GM23338 (cell line): ENCODE results near the gene MAPK8.

ENCODE experiments used
- CREB1 ChIP-seq: fragments of 250-450 bp; sonication (Bioruptor Pico); IDR thresholded peaks from 2 replicates; pipeline ENCODE4 v1.5.0; 2020; ENCODE audit warnings: low read depth, mild to moderate bottlenecking, moderate library complexity
- CTCF ChIP-seq, 2 experiments: fragments of 200-600 bp in 1 of 2; sonication (generic) in 1 of 2; conservative IDR thresholded peaks; 2 replicates each; pipeline versions ENCODE4 v1.5.1 to v1.6.1; 2016 to 2017; ENCODE audit warnings: antibody characterized with exemption in 2 of 2, low read depth in 2 of 2, mild to moderate bottlenecking in 2 of 2, moderate library complexity in 1 of 2
- ETS1 ChIP-seq: IDR thresholded peaks from 2 replicates; pipeline ENCODE4 v1.6.1; 2016; ENCODE audit warnings: antibody characterized with exemption
- EZH2 ChIP-seq: fragments of 200-600 bp; sonication (generic); IDR thresholded peaks from one replicate; pipeline ENCODE4 v1.8.0; 2017; ENCODE audit warnings: antibody characterized with exemption, mild to moderate bottlenecking, low read depth; ENCODE audit not compliant: unreplicated experiment
- EZH2phosphoT487 ChIP-seq: fragments of 200-600 bp; sonication (generic); IDR thresholded peaks from one replicate; pipeline ENCODE4 v1.8.1; 2018; ENCODE audit warnings: antibody characterized with exemption; ENCODE audit not compliant: unreplicated experiment
- JUNB ChIP-seq: IDR thresholded peaks from one replicate; pipeline ENCODE4 v1.6.1; 2016; ENCODE audit warnings: antibody characterized with exemption; ENCODE audit not compliant: unreplicated experiment
- NANOG ChIP-seq: IDR thresholded peaks from 2 replicates; pipeline ENCODE4 v1.6.1; 2016; ENCODE audit warnings: antibody characterized with exemption, borderline replicate concordance
- POLR2AphosphoS5 ChIP-seq: IDR thresholded peaks from 2 replicates; pipeline ENCODE4 v1.6.1; 2016; ENCODE audit warnings: antibody characterized with exemption, low read depth
- ZNF462 ChIP-seq: fragments of 250-450 bp; sonication (Bioruptor Pico); IDR thresholded peaks from 2 replicates; pipeline ENCODE4 v1.5.0; 2020; ENCODE audit warnings: mild to moderate bottlenecking, moderate library complexity
- TF ChIP-seq, protein P1 (sequence below): IDR thresholded peaks from one replicate; pipeline ENCODE4 v1.6.1; 2018; ENCODE audit warnings: antibody characterized with exemption; ENCODE audit not compliant: unreplicated experiment

- no peak for TF ChIP-seq POLR2AphosphoS5
- TF ChIP-seq JUNB, result no peak
- no peak for TF ChIP-seq NANOG
- TF ChIP-seq CTCF (conservative IDR thresholded peaks at IDR 0.05; ENCODE audit: low read depth in 2 of 2), result no peak
- TF ChIP-seq, protein P1, sequence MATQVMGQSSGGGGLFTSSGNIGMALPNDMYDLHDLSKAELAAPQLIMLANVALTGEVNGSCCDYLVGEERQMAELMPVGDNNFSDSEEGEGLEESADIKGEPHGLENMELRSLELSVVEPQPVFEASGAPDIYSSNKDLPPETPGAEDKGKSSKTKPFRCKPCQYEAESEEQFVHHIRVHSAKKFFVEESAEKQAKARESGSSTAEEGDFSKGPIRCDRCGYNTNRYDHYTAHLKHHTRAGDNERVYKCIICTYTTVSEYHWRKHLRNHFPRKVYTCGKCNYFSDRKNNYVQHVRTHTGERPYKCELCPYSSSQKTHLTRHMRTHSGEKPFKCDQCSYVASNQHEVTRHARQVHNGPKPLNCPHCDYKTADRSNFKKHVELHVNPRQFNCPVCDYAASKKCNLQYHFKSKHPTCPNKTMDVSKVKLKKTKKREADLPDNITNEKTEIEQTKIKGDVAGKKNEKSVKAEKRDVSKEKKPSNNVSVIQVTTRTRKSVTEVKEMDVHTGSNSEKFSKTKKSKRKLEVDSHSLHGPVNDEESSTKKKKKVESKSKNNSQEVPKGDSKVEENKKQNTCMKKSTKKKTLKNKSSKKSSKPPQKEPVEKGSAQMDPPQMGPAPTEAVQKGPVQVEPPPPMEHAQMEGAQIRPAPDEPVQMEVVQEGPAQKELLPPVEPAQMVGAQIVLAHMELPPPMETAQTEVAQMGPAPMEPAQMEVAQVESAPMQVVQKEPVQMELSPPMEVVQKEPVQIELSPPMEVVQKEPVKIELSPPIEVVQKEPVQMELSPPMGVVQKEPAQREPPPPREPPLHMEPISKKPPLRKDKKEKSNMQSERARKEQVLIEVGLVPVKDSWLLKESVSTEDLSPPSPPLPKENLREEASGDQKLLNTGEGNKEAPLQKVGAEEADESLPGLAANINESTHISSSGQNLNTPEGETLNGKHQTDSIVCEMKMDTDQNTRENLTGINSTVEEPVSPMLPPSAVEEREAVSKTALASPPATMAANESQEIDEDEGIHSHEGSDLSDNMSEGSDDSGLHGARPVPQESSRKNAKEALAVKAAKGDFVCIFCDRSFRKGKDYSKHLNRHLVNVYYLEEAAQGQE, result no peak
- TF ChIP-seq EZH2, result no peak
- no peak for TF ChIP-seq CREB1 (CRISPR knock-in tag)
- no peak for TF ChIP-seq ZNF462
- no peak for TF ChIP-seq EZH2phosphoT487
- no peak for TF ChIP-seq ETS1
These were observed 106.5 kb downstream of the MAPK8 start for GRCh38 chr10:48412933-48413332.
